Transverse colon (tissue), 4 donors: ENCODE data around the gene TSPAN3.

ENCODE experiments used
- EP300 ChIP-seq: sonication (generic); formaldehyde crosslinking; IDR thresholded peaks from one replicate; pipeline ENCODE4 v1.6.1; 2017; ENCODE audit warnings: antibody characterized with exemption, low read depth
- POLR2A ChIP-seq: fragments of 450-650 bp; IDR thresholded peaks from one replicate; pipeline ENCODE4 v1.6.1; 2016; ENCODE audit warnings: antibody characterized with exemption, mild to moderate bottlenecking, moderate library complexity
- POLR2AphosphoS5 ChIP-seq, 3 donors: sonication (generic); formaldehyde crosslinking; IDR thresholded peaks; one replicate each; pipeline ENCODE4 v1.6.1; 2016; ENCODE audit warnings: antibody characterized with exemption in 3 of 3
- TF ChIP-seq, protein P1 (sequence below), 5 experiments: fragments of 200-600 bp in 3 of 5; fragments of 450-650 bp in 2 of 5; sonication (generic) in 3 of 5; IDR thresholded peaks; 1 replicate in 2 of 5; 2 replicates in 3 of 5; pipeline ENCODE4 v1.5.1; 2016 to 2017; ENCODE audit warnings: antibody characterized with exemption in 5 of 5, inconsistent platforms in 3 of 5, mild to moderate bottlenecking in 2 of 5, moderate library complexity in 1 of 5

- TF ChIP-seq, protein P1, sequence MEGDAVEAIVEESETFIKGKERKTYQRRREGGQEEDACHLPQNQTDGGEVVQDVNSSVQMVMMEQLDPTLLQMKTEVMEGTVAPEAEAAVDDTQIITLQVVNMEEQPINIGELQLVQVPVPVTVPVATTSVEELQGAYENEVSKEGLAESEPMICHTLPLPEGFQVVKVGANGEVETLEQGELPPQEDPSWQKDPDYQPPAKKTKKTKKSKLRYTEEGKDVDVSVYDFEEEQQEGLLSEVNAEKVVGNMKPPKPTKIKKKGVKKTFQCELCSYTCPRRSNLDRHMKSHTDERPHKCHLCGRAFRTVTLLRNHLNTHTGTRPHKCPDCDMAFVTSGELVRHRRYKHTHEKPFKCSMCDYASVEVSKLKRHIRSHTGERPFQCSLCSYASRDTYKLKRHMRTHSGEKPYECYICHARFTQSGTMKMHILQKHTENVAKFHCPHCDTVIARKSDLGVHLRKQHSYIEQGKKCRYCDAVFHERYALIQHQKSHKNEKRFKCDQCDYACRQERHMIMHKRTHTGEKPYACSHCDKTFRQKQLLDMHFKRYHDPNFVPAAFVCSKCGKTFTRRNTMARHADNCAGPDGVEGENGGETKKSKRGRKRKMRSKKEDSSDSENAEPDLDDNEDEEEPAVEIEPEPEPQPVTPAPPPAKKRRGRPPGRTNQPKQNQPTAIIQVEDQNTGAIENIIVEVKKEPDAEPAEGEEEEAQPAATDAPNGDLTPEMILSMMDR (IDR thresholded peaks at IDR 0.05): no peak
- TF ChIP-seq POLR2A (no peak), POLR2AphosphoS5 (IDR thresholded peaks at IDR 0.05) (no peak), EP300 (no peak)
Observed at GRCh38 chr15:77026501-77027110, 44.3 kb downstream of the TSPAN3 start.
